Kidney tubule cell (primary cell): Measurements from ENCODE around the gene TRAF3.
"Not testable (repeated sequence)": the region's sequence is repeated elsewhere in the genome, so short reads cannot be mapped to it uniquely, and the experiment has no call there.

ENCODE experiments used
- DNase-seq: peaks from one replicate; pipeline ENCODE4 v3.0.0-alpha.2; 2018; ENCODE audit warnings: low spot score

Gene TRAF3

GRCh38 chr14:102751088-102751487 lies 26.2 kb upstream of the TRAF3 start:
- no peak for DNase-seq

DNA sequence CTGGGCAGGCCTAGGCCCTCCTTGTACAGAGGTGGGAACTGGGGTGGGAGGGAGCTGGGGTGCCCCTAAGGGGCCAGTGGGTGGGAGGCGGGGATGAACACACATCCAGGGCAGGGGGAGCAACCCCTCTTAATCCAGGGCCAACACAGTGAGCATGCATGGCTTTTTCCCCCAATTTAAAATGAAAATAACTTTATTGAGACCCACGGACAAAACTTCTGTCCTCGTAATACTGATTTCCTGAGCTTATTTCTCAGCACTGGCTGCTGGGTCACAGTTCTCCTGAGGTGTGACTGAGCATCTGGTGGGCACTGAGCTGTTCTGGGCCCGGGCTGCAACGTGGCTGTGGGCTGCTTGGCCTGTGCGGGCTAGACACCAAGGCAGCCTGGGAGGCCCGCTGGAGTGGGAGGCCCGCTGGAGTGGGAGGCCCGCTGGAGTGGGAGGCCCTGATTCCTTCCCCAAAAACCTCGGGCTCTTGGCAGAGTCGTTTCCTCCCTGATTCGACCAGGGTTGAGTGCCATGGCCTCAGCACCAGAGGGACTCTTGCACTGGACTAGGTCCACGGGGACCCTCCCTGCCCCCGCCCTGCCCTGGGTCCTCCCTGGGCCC lies 24.9 kb upstream of the TRAF3 start:
- DNase-seq, result no peak

DNA sequence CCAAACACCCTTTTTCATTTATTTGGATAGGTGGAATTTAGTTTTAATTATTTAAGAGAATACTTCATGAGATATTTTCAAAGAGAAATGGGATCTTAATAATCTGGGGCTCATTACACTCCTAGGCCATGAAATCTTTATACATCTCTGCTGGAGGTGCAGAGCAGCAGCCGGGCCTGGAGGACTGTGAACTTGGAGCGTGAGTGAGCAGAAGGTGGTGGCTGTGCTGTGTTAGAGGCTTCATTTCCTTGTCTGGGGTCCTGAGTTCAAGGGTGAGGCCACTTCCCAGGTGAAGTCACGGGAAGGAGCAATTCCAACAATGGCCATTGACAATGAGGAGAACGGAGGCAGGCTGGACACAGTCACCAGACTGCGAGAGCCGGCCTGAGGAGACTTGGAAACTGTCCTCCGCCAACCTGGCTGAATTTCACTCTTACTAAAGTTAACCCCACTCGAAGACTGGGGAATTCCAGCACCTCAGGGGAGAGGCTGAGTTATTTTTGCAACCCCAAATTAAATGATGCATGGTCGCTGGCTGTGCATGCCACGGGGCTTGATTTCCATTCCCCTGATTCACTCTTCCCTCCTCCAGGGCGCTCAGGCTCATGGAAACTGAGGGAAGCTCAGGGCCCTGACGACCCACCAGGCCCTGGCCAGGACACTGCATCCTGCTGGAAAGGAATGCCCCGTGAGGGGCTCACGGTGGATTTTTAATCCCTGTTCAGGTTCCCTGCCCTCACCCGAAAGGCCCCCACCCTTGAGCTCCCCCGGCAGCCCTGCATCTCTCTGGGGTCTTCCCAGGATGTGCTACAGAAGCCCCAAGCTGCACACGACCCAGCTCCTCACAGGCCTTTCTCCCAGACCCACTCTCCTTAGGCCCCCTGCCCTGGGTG lies 22.6 kb upstream of the TRAF3 start:
- DNase-seq, result peak; percentile 25

- DNase-seq, result no peak
Observed at GRCh38 chr14:102757646-102758045, 19.6 kb upstream of the TRAF3 start.

GRCh38 chr14:102758087-102758486 lies 19.2 kb upstream of the TRAF3 start:
- DNase-seq, result no peak

GRCh38 chr14:102759456-102760187 lies 17.6 kb upstream of the TRAF3 start:
- peak; percentile 18 for DNase-seq

DNA sequence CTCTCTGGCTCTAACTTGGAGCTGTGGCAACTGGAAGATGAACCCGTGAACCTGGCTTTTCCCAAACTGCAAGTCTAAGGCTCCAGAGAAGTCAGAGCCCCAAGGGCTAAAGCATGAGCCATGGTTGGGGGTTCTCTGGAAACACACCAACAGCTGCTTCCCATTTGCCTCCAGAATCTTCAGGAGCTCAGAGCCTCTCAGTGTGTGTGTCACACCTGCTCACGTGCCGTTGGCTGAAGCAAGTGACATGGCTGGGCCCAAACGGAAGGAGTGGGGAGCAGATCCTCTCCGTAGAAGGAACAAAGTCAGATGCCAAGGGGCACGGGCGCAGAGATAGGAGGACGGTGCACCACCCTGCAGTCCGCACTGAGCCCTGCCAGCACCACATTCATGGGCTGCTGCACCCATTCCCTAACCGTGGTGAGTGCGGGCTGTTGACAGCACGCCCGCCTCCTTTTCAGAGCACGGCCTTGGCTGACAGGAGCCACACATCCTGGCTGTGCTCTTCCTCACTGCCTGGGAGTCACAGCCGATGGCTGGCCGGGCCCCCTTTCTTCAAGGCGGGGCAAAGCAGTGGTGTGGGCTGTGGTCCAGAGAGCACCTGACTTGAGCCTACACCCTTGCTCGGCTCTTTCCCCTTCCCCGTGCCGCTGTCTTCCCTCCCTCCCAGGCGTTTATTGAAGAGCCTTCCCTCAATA lies 16.6 kb upstream of the TRAF3 start:
- DNase-seq, result no peak

DNA sequence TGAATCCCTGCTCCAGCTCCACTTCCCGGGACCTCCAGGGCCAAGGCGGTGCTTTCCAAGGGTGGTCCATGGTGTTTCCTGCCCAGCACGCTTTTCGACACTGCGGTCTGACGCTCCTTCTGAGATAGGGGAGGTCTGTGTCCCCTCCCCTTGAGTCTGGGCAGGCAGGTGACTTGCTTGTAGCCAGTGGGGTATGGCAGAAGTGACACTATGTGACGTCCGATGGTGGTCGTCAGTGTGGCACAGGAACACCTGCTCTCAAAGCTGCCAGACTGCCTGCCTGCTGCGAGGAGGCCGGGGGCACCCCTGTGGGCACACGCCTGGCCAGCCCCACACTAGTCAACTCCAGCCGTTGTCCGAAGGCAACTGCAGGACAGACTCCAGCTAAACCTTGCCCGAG lies 16.0 kb upstream of the TRAF3 start:
- no peak for DNase-seq

GRCh38 chr14:102764220-102764671 lies 13.0 kb upstream of the TRAF3 start:
- DNase-seq, result no peak

DNA sequence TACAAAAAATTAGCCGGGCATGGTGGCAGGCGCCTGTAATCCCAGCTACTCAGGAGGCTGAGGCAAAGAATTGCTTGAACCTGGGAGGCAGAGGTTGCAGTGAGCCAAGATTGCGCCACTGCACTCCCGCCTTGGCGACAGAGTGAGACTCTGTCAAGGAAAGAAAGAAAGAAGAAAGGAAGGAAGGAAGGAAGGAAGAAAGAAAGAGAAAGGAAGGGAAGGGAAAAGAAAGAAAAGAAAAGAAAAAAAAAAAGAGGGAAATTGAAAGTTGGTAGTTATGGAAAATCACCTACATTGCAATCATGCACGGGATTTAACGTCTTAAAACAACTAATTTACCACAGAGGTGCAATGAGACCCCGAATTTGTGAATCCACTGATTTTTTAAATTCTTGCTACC lies 11.5 kb upstream of the TRAF3 start:
- DNase-seq, result not testable (repeated sequence)

GRCh38 chr14:102768223-102769048 lies 8.8 kb upstream of the TRAF3 start:
- no peak for DNase-seq

DNA sequence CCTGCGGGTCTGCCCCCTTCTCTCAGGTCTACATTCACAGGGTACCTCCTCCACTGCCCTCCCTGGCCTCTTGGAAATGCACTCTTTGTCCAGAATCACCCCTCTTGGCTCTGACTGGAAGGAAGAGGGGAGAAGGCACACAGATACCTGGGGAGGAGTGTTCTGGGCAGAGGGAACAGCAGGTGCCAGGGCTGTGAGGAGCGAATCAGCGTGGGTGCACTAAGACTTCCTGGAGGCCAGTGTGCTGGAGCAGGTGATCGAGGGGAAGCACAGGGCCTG lies 8.3 kb upstream of the TRAF3 start:
- no peak for DNase-seq

DNA sequence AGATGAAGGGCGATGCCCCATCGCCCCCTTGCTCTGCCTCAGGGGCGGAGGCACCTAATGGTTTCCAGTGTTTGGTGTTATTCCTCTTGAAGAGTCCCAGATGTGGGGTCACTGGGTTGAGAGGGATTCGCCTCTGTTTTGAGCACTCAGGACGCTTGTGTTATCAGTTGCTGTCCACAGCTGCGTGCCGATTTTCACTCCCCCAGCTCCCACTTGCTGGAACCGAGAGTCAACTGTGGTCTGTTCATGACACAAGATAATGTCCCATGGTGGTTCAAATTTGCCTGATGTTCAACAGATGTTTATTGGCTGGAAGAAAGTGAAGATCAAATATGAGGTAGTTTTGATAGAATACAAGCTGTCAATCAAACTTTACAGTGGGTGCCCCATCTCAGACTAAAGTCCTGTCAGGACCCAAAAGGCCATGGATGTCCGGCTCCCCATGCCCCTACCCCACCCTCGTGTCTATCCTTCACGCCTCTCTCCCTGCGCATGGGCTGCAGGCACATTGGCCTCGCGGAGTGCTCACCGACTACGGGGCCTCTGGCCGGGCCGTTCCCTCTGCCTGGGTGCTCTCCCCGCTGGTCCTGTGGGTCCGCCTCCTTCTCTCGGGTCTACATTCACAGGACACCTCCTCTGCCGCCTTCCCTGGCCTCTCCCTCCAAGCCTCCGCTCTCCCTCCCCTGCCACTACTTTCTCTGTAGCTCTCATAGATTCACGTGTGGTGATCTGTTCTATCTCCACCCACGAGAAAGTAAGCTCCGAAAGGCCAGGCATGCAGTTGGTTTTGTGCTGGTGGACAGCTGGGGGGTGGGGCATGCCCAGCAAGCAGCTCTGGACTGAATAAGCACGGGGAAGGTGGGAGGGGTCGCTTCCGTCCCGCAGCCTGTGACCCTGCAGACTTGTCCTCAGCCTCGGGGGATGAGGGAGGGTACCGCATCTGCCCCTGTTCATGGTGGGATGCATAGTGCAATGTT lies 6.8 kb upstream of the TRAF3 start:
- no peak for DNase-seq

DNA sequence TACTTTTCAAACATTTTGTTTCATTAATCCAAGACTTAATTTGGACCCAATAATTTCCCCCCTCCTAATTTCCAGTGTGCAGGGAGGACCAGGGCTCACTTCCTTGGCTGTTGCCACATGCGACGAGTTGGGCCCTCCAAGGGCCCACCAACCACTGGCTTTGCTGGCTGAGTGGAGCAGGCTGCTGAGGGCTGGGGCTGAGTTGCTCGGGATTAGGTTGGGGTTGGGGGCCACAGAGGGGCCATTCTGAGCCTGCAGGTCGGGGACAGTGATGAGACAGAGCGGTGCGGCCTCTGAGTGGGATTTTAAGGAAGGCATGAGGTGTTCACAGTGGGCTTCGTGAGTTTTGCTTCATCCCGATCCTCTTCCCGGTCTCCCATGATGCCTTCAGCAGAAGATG lies 6.1 kb upstream of the TRAF3 start:
- DNase-seq, result no peak

DNA sequence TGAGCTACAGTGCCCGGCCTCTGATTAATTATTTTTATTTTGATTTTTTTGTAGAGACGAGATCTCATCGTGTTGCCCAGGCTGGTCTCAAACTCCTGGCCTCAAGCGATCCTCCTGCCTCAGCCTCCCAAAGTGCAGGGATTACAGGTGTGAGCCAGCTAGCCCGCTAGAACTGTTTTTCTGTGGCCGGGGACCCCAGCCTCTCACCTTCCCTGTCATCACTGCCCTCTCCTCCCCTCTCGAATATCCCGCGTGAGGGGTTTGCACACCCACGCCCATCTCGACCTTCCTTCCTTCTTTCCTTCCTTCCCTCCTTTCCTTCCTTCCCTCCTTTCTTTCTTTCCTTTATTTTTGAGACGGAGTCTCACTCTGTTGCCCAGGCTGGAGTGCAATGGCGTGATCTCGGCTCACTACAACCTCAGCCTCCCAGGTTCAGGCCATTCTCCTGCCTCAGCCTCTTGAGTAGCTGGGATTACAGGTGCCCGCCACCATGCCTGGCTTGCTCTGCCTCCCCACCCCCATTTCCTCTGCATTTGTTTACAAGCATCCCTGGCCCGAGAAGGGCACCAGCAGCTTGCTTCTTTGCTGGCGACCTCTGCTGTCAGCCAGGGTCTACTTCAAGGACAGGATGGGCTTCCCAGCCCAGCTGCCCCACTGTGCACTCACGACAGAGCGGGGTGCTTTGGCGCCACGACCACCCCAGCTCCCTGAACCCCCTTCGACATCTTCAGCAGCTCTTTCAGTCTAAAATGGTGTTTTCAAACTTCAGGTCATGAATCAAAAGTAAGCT lies 4.3 kb upstream of the TRAF3 start:
- no peak for DNase-seq

- peak; percentile 89 for DNase-seq
Observed at GRCh38 chr14:102774391-102775153, 2.7 kb upstream of the TRAF3 start.

- peak; percentile 70 for DNase-seq
Observed at GRCh38 chr14:102775855-102776760, 1.1 kb upstream of the TRAF3 start.
